Measurements from ENCODE around the gene FRAT1.
"Not testable (repeated sequence)": the region's sequence is repeated elsewhere in the genome, so short reads cannot be mapped to it uniquely, and the experiment has no call there.

Gene FRAT1

GRCh38 chr10:97318772-97319651 is at the start of gene FRAT1:
FRAT1 (plus strand) TSS chr10:97319271; CDS start chr10:97319454, 183 bp downstream.
- DNase-seq (ENCODE audit: low spot score) = peak; percentile 85

- DNase-seq (ENCODE audit: low spot score) = no peak
Observed at GRCh38 chr10:97270523-97271154, 48.4 kb upstream of the FRAT1 start.

- DNase-seq (ENCODE audit: low spot score) = no peak
Observed at GRCh38 chr10:97273700-97274099, 45.4 kb upstream of the FRAT1 start.

GRCh38 chr10:97274828-97275227 is 44.2 kb upstream of the FRAT1 start:
- DNase-seq (ENCODE audit: low spot score) = no peak

GRCh38 chr10:97277551-97277950 is 41.5 kb upstream of the FRAT1 start:
- no peak for DNase-seq (ENCODE audit: low spot score)

GRCh38 chr10:97278491-97278989 is 40.5 kb upstream of the FRAT1 start:
- peak; percentile 36 for DNase-seq (ENCODE audit: low spot score)

GRCh38 chr10:97279121-97279815 is 39.8 kb upstream of the FRAT1 start:
- DNase-seq (ENCODE audit: low spot score) = no peak

- no peak for DNase-seq (ENCODE audit: low spot score)
Observed at GRCh38 chr10:97280783-97281182, 38.3 kb upstream of the FRAT1 start.

GRCh38 chr10:97290076-97290475 is 29.0 kb upstream of the FRAT1 start:
- DNase-seq (ENCODE audit: low spot score) = not testable (repeated sequence)

GRCh38 chr10:97290576-97291356 is 28.3 kb upstream of the FRAT1 start:
- not testable (repeated sequence) for DNase-seq (ENCODE audit: low spot score)

- no peak for DNase-seq (ENCODE audit: low spot score)
Observed at GRCh38 chr10:97291357-97292096, 27.5 kb upstream of the FRAT1 start.

GRCh38 chr10:97292097-97292861 is 26.8 kb upstream of the FRAT1 start, which contains the start of gene ARHGAP19:
ARHGAP19 (minus strand) TSS chr10:97292637; CDS start chr10:97292627, 10 bp downstream.
- DNase-seq (ENCODE audit: low spot score) = peak; percentile 95

- no peak for DNase-seq (ENCODE audit: low spot score)
Observed at GRCh38 chr10:97292862-97293198, 26.2 kb upstream of the FRAT1 start.

GRCh38 chr10:97297556-97298222 is 21.4 kb upstream of the FRAT1 start:
- DNase-seq (ENCODE audit: low spot score) = no peak

- DNase-seq (ENCODE audit: low spot score) = no peak
Observed at GRCh38 chr10:97298223-97298571, 20.9 kb upstream of the FRAT1 start.

- no peak for DNase-seq (ENCODE audit: low spot score)
Observed at GRCh38 chr10:97300980-97301379, 18.1 kb upstream of the FRAT1 start.

- DNase-seq (ENCODE audit: low spot score) = no peak
Observed at GRCh38 chr10:97302088-97302791, 16.8 kb upstream of the FRAT1 start.

- DNase-seq (ENCODE audit: low spot score) = no peak
Observed at GRCh38 chr10:97307441-97307840, 11.6 kb upstream of the FRAT1 start.
